HK-2 (cell line): ENCODE results near the gene HLCS.
"Not testable (repeated sequence)": the region's sequence is repeated elsewhere in the genome, so short reads cannot be mapped to it uniquely, and the experiment has no call there.

ENCODE experiments used
- DNase-seq: peaks from one replicate; pipeline ENCODE4 v3.0.0-alpha.2; 2018; ENCODE audit not compliant: unreplicated experiment

The HLCS gene

GRCh38 chr21:36966066-36966820 lies at the start of gene HLCS:
TSS of gene HLCS (minus strand) at chr21:36966669. CDS start at chr21:36966638, 31 bp downstream.
- peak; percentile 72 for DNase-seq

- peak; percentile 86 for DNase-seq
Observed at GRCh38 chr21:37009740-37010341, 43.4 kb upstream of the HLCS start.

GRCh38 chr21:37008724-37009123 lies 42.3 kb upstream of the HLCS start:
- DNase-seq = no peak

GRCh38 chr21:37006486-37007291 lies 40.2 kb upstream of the HLCS start, which contains the start of gene RIPPLY3:
TSS of gene RIPPLY3 (plus strand) at chr21:37006702. CDS start at chr21:37006773, 71 bp downstream.
- peak; percentile 6 for DNase-seq

GRCh38 chr21:37005548-37006485 lies 39.3 kb upstream of the HLCS start:
- DNase-seq = no peak

- DNase-seq = not testable (repeated sequence)
Observed at GRCh38 chr21:37003917-37004316, 37.4 kb upstream of the HLCS start.

- not testable (repeated sequence) for DNase-seq
Observed at GRCh38 chr21:37002851-37003250, 36.4 kb upstream of the HLCS start.

GRCh38 chr21:37001441-37001840 lies 35.0 kb upstream of the HLCS start:
- no peak for DNase-seq

- no peak for DNase-seq
Observed at GRCh38 chr21:37000381-37000780, 33.9 kb upstream of the HLCS start.

- DNase-seq = no peak
Observed at GRCh38 chr21:36999131-36999898, 32.8 kb upstream of the HLCS start.

GRCh38 chr21:36995285-36995684 lies 28.8 kb upstream of the HLCS start:
- DNase-seq = not testable (repeated sequence)

GRCh38 chr21:36994501-36995158 lies 28.2 kb upstream of the HLCS start:
- no peak for DNase-seq

- no peak for DNase-seq
Observed at GRCh38 chr21:36992671-36993070, 26.2 kb upstream of the HLCS start.

- no peak for DNase-seq
Observed at GRCh38 chr21:36990508-36991205, 24.2 kb upstream of the HLCS start.

- DNase-seq = peak; percentile 88
Observed at GRCh38 chr21:36989699-36990507, 23.4 kb upstream of the HLCS start.

- DNase-seq = not testable (repeated sequence)
Observed at GRCh38 chr21:36989199-36989698, 22.8 kb upstream of the HLCS start.

GRCh38 chr21:36988536-36988935 lies 22.1 kb upstream of the HLCS start:
- no peak for DNase-seq

GRCh38 chr21:36987845-36988244 lies 21.4 kb upstream of the HLCS start:
- DNase-seq = no peak
